ENCODE results near the gene IL4I1.

DNA sequence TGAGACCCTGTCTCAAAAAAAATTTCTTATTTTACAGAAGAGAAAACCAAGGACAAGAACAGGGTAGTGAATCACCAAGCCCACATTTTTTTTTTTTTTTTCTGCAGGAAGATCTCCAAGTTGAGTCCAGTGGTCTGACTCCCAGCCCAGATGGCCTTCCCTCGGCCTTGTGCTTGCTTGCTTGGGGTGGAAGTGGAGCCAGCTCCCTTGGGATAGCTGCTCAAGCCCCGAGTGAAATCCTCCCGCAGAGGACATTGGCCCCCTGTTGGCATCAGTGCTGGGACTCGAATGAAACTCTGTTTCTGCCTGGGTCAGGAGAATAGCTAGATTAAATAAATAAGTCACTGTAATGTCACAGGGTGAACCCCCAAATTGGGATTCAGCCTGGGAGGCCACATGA is 42.0 kb upstream of the IL4I1 start:
- TF ChIP-seq, protein P1, sequence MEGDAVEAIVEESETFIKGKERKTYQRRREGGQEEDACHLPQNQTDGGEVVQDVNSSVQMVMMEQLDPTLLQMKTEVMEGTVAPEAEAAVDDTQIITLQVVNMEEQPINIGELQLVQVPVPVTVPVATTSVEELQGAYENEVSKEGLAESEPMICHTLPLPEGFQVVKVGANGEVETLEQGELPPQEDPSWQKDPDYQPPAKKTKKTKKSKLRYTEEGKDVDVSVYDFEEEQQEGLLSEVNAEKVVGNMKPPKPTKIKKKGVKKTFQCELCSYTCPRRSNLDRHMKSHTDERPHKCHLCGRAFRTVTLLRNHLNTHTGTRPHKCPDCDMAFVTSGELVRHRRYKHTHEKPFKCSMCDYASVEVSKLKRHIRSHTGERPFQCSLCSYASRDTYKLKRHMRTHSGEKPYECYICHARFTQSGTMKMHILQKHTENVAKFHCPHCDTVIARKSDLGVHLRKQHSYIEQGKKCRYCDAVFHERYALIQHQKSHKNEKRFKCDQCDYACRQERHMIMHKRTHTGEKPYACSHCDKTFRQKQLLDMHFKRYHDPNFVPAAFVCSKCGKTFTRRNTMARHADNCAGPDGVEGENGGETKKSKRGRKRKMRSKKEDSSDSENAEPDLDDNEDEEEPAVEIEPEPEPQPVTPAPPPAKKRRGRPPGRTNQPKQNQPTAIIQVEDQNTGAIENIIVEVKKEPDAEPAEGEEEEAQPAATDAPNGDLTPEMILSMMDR (IDR thresholded peaks at IDR 0.05) = no peak
- TF ChIP-seq POLR2A (IDR thresholded peaks at IDR 0.05) = no peak
- TF ChIP-seq POLR2AphosphoS5 (IDR thresholded peaks at IDR 0.05; ENCODE audit: insufficient read depth in 1 of 2, low read depth in 1 of 2) = no peak
